GM18517 (cell line): ENCODE results near the gene SLC4A2.

Experiments used
- ATAC-seq: cut with Tn5 transposase; IDR thresholded peaks from one replicate; pipeline ENCODE4 v1.9.1; 2021; ENCODE audit warnings: mild to moderate bottlenecking, moderate library complexity; ENCODE audit not compliant: unreplicated experiment

SLC4A2 gene

GRCh38 chr7:151079199-151079910 is 20.0 kb downstream of the SLC4A2 start:
- ATAC-seq, result no peak

GRCh38 chr7:151080067-151080521 is 20.7 kb downstream of the SLC4A2 start:
- ATAC-seq, result no peak

GRCh38 chr7:151080522-151081169 is 21.3 kb downstream of the SLC4A2 start, which contains the start of gene FASTK:
FASTK (minus strand) TSS chr7:151080809; CDS start chr7:151080766, 43 bp downstream.
- peak; percentile 74 for ATAC-seq

- no peak for ATAC-seq
Measured at GRCh38 chr7:151081170-151082101, 22.0 kb downstream of the SLC4A2 start.

- no peak for ATAC-seq
Measured at GRCh38 chr7:151082141-151083070, 23.0 kb downstream of the SLC4A2 start.

GRCh38 chr7:151083071-151083823 is 23.9 kb downstream of the SLC4A2 start, which contains the start of gene TMUB1:
TMUB1 (minus strand) TSS chr7:151083493; CDS start chr7:151082563, 930 bp downstream.
- ATAC-seq, result peak; percentile 44

- no peak for ATAC-seq
Measured at GRCh38 chr7:151083824-151084160, 24.4 kb downstream of the SLC4A2 start.

- ATAC-seq, result no peak
Measured at GRCh38 chr7:151085329-151085690, 25.9 kb downstream of the SLC4A2 start.

- no peak for ATAC-seq
Measured at GRCh38 chr7:151085691-151086620, 26.6 kb downstream of the SLC4A2 start, which contains the start of gene AGAP3. AGAP3 (plus strand) TSS chr7:151086475; CDS start chr7:151086742, 267 bp downstream.

GRCh38 chr7:151086802-151087244 is 27.4 kb downstream of the SLC4A2 start:
- no peak for ATAC-seq

- ATAC-seq, result peak; percentile 27
Measured at GRCh38 chr7:151087245-151088018, 28.0 kb downstream of the SLC4A2 start.

GRCh38 chr7:151088019-151088855 is 28.8 kb downstream of the SLC4A2 start:
- no peak for ATAC-seq

- no peak for ATAC-seq
Measured at GRCh38 chr7:151088856-151089699, 29.7 kb downstream of the SLC4A2 start.

GRCh38 chr7:151089893-151090730 is 30.7 kb downstream of the SLC4A2 start:
- no peak for ATAC-seq

- no peak for ATAC-seq
Measured at GRCh38 chr7:151091003-151091402, 31.6 kb downstream of the SLC4A2 start.
